Measurements from ENCODE around the gene PRPH.
A peak's percentile ranks its signal among the peaks of the same experiment; 100 is the strongest.

Gene PRPH

GRCh38 chr12:49344486-49345050 is 49.6 kb downstream of the PRPH start:
- TF ChIP-seq CTCF (IDR thresholded peaks at IDR 0.05; ENCODE audit: extremely low read depth, insufficient read depth, missing control alignments), result no peak
- no peak for DNase-seq (ENCODE audit: low spot score)
- in situ Hi-C loops (cut with MboI; ENCODE audit: low pct_unique_long_range_greater_than_20kb, low sequenced_read_pairs, unreplicated experiment), result no loop called here

GRCh38 chr12:49345051-49345824 is 50.3 kb downstream of the PRPH start:
- TF ChIP-seq CTCF (IDR thresholded peaks at IDR 0.05; ENCODE audit: extremely low read depth, insufficient read depth, missing control alignments), result no peak
- peak; percentile 81 for DNase-seq (ENCODE audit: low spot score)
- in situ Hi-C loops (cut with MboI; ENCODE audit: low pct_unique_long_range_greater_than_20kb, low sequenced_read_pairs, unreplicated experiment), result no loop called here

- no peak for TF ChIP-seq CTCF (IDR thresholded peaks at IDR 0.05; ENCODE audit: extremely low read depth, insufficient read depth, missing control alignments)
- in situ Hi-C loops (cut with MboI; ENCODE audit: low pct_unique_long_range_greater_than_20kb, low sequenced_read_pairs, unreplicated experiment), result no loop called here
- no peak for DNase-seq (ENCODE audit: low spot score)
Observed at GRCh38 chr12:49345825-49346658, 51.1 kb downstream of the PRPH start.

- no peak for TF ChIP-seq CTCF (IDR thresholded peaks at IDR 0.05; ENCODE audit: extremely low read depth, insufficient read depth, missing control alignments)
- in situ Hi-C loops (cut with MboI; ENCODE audit: low pct_unique_long_range_greater_than_20kb, low sequenced_read_pairs, unreplicated experiment), result no loop called here
- peak; percentile 74 for DNase-seq (ENCODE audit: low spot score)
Observed at GRCh38 chr12:49346659-49347310, 51.8 kb downstream of the PRPH start, which contains the start of gene DNAJC22. Gene DNAJC22 (plus strand): TSS chr12:49346888. CDS start chr12:49348873, 1,985 bp downstream.

GRCh38 chr12:49347311-49348193 is 52.6 kb downstream of the PRPH start:
- in situ Hi-C loops (cut with MboI; ENCODE audit: low pct_unique_long_range_greater_than_20kb, low sequenced_read_pairs, unreplicated experiment), result no loop called here
- peak; percentile 97 for TF ChIP-seq CTCF (IDR thresholded peaks at IDR 0.05; ENCODE audit: extremely low read depth, insufficient read depth, missing control alignments)
- DNase-seq (ENCODE audit: low spot score), result peak; percentile 93
